ENCODE results near the gene VTA1. TPM values are rescaled to one million over a fixed set of nuclear protein-coding genes. Genes with fewer than 3 reads are reported as not detected.

The VTA1 gene
- total and polyA plus RNA-seq, 2 of the 13 experiments (the other 11 are each of a cell fraction or from before 2014, with no cell fraction given), result 70.7 to 89.1 TPM

DNA sequence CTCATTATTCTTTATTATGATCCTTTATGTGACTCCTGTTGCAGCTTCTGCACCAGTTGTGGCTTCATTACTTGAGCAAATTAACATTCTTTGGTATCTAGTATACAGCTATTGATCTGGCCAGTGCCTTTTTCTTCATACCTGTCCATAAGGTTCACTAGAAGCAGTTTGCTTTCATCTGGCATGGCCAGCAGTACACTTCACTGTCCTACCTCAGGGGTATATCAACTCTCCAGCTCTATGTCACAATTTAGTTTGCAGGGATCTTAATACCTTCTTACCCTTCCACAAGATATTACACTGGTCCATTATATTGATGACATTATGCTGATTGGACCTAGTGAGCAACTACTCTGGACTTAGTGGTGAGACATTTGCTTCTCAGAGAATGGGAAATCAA, 46.6 kb downstream of the VTA1 start:
- DNase-seq (ENCODE audit: low spot score) (no peak), ATAC-seq (no peak), FAIRE-seq (no peak)
- Histone ChIP-seq H3K4me3 (replicated peaks in 1 of 3; ENCODE audit: insufficient read depth in 1 of 3, low read depth in 2 of 3, low read length in 3 of 3) (no peak overlapping the region), H2AFZ (ENCODE audit: low read length) (no peak overlapping the region), H3K27me3 (ENCODE audit: control insufficient read depth in 1 of 2, insufficient read depth in 2 of 2, low read length in 2 of 2) (no peaks in the 10 kb centered on the region), H3K4me2 (ENCODE audit: low read depth, low read length) (no peak overlapping the region), H3K36me3 (replicated peaks in 1 of 2; ENCODE audit: control insufficient read depth in 1 of 2, insufficient read depth in 2 of 2, low read length in 2 of 2) (peaks cover 3 to 22% of the 10 kb centered on the region in 2 experiments; a peak in 3 of 5 replicates), H3K27ac (ENCODE audit: extremely low read length, insufficient read depth, low read length) (no peak overlapping the region), H3K9me3 (ENCODE audit: low read length) (no peaks in the 10 kb centered on the region), H4K20me1 (ENCODE audit: insufficient read depth, low read length) (no peaks in the 10 kb centered on the region), H3K79me2 (ENCODE audit: insufficient read depth, low read length) (peaks cover 12% of the 10 kb centered on the region), H3K4me1 (ENCODE audit: insufficient read depth, low read length) (no peaks in the 10 kb centered on the region), H3K9ac (ENCODE audit: insufficient read depth, low read depth, low read length) (no peak overlapping the region)
- no TSS peak for BruUV-seq (replicated peaks)
- ChIA-PET POLR2A (no interaction called here), CTCF (ENCODE audit: low intra/inter-chr PET ratio, low total read pairs) (no interaction called here)
- in situ Hi-C loops (cut with HindIII; ENCODE audit: extremely low pct_ligation_motif_present, low pct_unique_long_range_greater_than_20kb) (no loop called here), intact Hi-C loops (cut with micrococcal nuclease; ENCODE audit: unreplicated experiment) (no loop called here)
- TF ChIP-seq, protein P1, sequence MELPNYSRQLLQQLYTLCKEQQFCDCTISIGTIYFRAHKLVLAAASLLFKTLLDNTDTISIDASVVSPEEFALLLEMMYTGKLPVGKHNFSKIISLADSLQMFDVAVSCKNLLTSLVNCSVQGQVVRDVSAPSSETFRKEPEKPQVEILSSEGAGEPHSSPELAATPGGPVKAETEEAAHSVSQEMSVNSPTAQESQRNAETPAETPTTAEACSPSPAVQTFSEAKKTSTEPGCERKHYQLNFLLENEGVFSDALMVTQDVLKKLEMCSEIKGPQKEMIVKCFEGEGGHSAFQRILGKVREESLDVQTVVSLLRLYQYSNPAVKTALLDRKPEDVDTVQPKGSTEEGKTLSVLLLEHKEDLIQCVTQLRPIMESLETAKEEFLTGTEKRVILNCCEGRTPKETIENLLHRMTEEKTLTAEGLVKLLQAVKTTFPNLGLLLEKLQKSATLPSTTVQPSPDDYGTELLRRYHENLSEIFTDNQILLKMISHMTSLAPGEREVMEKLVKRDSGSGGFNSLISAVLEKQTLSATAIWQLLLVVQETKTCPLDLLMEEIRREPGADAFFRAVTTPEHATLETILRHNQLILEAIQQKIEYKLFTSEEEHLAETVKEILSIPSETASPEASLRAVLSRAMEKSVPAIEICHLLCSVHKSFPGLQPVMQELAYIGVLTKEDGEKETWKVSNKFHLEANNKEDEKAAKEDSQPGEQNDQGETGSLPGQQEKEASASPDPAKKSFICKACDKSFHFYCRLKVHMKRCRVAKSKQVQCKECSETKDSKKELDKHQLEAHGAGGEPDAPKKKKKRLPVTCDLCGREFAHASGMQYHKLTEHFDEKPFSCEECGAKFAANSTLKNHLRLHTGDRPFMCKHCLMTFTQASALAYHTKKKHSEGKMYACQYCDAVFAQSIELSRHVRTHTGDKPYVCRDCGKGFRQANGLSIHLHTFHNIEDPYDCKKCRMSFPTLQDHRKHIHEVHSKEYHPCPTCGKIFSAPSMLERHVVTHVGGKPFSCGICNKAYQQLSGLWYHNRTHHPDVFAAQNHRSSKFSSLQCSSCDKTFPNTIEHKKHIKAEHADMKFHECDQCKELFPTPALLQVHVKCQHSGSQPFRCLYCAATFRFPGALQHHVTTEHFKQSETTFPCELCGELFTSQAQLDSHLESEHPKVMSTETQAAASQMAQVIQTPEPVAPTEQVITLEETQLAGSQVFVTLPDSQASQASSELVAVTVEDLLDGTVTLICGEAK (IDR thresholded peaks at IDR 0.05), result no peak
- TF ChIP-seq, protein P1 (CRISPR knock-in tag; IDR thresholded peaks at IDR 0.05), result no peak
- TF ChIP-seq ZNF841 (CRISPR knock-in tag; IDR thresholded peaks at IDR 0.05; ENCODE audit: borderline replicate concordance) (no peak), ZNF788 (CRISPR knock-in tag; IDR thresholded peaks at IDR 0.05; ENCODE audit: borderline replicate concordance) (no peak), KDM4B (CRISPR knock-in tag; IDR thresholded peaks at IDR 0.05) (no peak), MATR3 (CRISPR knock-in tag; IDR thresholded peaks at IDR 0.05) (no peak), ZNF567 (CRISPR knock-in tag; IDR thresholded peaks at IDR 0.05; ENCODE audit: borderline replicate concordance) (no peak), NCOA1 (CRISPR knock-in tag; IDR thresholded peaks at IDR 0.05) (no peak), ZNF460 (CRISPR knock-in tag; IDR thresholded peaks at IDR 0.05; ENCODE audit: borderline replicate concordance) (no peak), THYN1 (CRISPR knock-in tag; IDR thresholded peaks at IDR 0.05; ENCODE audit: borderline replicate concordance, low read depth) (no peak), HNRNPK (IDR thresholded peaks at IDR 0.05; ENCODE audit: low read depth, low read length, poor library complexity, severe bottlenecking) (no peak)

Measured in HepG2 (cell line).